VCaP (cell line): ENCODE results near the gene RABEPK.

Experiments
- H3K27ac ChIP-seq: fragments of 450-650 bp; 2 replicates; pipeline ENCODE4 v1.5.1; 2017
- CTCF ChIP-seq: fragments of 450-650 bp; conservative IDR thresholded peaks from 2 replicates; pipeline ENCODE4 v1.5.1; 2017; ENCODE audit warnings: mild to moderate bottlenecking, moderate library complexity

The RABEPK gene

GRCh38 chr9:125276771-125277170 lies 76.4 kb downstream of the RABEPK start:
- no peak for TF ChIP-seq CTCF
- H3K27ac ChIP-seq = no peak overlapping the region

- H3K27ac ChIP-seq = no peak overlapping the region
- no peak for TF ChIP-seq CTCF
Observed at GRCh38 chr9:125277411-125277810, 77.1 kb downstream of the RABEPK start.

- H3K27ac ChIP-seq = no peak overlapping the region
- no peak for TF ChIP-seq CTCF
Observed at GRCh38 chr9:125280945-125281344, 80.6 kb downstream of the RABEPK start.
